Heart left ventricle (tissue), 13 donors: ENCODE results near the gene GAS2L2.

ENCODE experiments used
- POLR2A ChIP-seq, 2 donors: fragments of 450-650 bp; IDR thresholded peaks; one replicate each; pipeline ENCODE4 v1.6.1; 2017; ENCODE audit warnings: antibody characterized with exemption in 2 of 2, mild to moderate bottlenecking in 2 of 2, moderate library complexity in 2 of 2
- TF ChIP-seq, protein P1 (sequence below), 12 donors: fragments of 200-600 bp; sonication (generic) in 4 of 12; IDR thresholded peaks; one replicate each; pipeline versions ENCODE4 v1.5.0 to v1.8.0; 2018 to 2022; ENCODE audit warnings: antibody characterized with exemption in 12 of 12, mild to moderate bottlenecking in 5 of 12
- donor health status: ischemic (EF 13 %, LVEDD 7.1; RV severe dilation, severe dysfunction).
- donor health status: DM: no; HTN: yes; CAD: no.
- donor health status: DM: no; HTN: no; CAD: no.
- donor health status: ischemic (EF 25% LVEDD 6.9; RV normal size, moderate dysfunction).
- donor health status: ischemic (EF 25% LVEDD 5.7; RV mildly dilated, moderate dysfunction).
- donor health status: ischemic (EF 35%, LVEDD 5.7; RV mildly dilated, moderate dysfunction).
- donor health status: nonischemic (EF 11% LVEDD 7.7; RV severe dilation, severe dysfunction).
- donor health status: DM: yes; HTN: yes; CAD: no.
- donor health status: PGD.
- donor health status: ischemic (EF 29% LVEDD 5.4; RV normal size, mild dysfunction).
- donor health status: nonischemic (EF 23%, LVEDD 6.1; RV moderate dilation, normal function).

DNA sequence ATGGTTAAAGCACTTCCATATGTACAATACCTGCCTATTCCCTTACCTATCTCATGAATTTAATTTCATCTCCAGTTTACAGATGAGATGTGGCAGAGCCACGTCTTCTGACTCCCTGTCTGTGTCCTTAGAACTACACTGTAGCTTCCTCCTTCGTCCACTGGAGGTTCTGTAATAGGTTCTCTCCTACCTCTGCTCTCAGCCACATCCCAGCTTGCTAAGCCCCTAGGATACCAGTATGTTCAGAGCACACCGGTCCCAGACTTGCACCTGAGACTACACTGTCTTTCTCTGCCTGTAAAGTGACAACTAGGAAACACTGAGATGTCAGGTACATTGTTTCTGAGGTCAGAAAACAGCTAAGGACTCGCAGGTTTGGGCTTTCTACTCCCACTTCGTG lies 25.4 kb downstream of the GAS2L2 start:
- TF ChIP-seq POLR2A (IDR thresholded peaks at IDR 0.05), result no peak
- TF ChIP-seq, protein P1, sequence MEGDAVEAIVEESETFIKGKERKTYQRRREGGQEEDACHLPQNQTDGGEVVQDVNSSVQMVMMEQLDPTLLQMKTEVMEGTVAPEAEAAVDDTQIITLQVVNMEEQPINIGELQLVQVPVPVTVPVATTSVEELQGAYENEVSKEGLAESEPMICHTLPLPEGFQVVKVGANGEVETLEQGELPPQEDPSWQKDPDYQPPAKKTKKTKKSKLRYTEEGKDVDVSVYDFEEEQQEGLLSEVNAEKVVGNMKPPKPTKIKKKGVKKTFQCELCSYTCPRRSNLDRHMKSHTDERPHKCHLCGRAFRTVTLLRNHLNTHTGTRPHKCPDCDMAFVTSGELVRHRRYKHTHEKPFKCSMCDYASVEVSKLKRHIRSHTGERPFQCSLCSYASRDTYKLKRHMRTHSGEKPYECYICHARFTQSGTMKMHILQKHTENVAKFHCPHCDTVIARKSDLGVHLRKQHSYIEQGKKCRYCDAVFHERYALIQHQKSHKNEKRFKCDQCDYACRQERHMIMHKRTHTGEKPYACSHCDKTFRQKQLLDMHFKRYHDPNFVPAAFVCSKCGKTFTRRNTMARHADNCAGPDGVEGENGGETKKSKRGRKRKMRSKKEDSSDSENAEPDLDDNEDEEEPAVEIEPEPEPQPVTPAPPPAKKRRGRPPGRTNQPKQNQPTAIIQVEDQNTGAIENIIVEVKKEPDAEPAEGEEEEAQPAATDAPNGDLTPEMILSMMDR (IDR thresholded peaks at IDR 0.05), result no peak
